ENCODE results near the gene NPFF.

Gene NPFF

GRCh38 chr12:53500142-53500775 is 7.0 kb downstream of the NPFF start:
- no peak for TF ChIP-seq CTCF (IDR thresholded peaks at IDR 0.05; ENCODE audit: borderline replicate concordance, insufficient read depth, low read depth, low read length)
- peak overlapping the region; percentile 55 for H3K4me3 ChIP-seq (ENCODE audit: low read depth, low read length)

- H3K4me3 ChIP-seq (ENCODE audit: low read depth, low read length), result peak within 1 kb of the TSS; percentile 55
- no peak for TF ChIP-seq CTCF (IDR thresholded peaks at IDR 0.05; ENCODE audit: borderline replicate concordance, insufficient read depth, low read depth, low read length)
Measured at GRCh38 chr12:53499266-53500141, 7.8 kb downstream of the NPFF start, which contains the start of gene MAP3K12. Gene MAP3K12, minus strand, starts transcription at chr12:53499458. Its CDS starts 12,067 bp downstream, at chr12:53487391.

- TF ChIP-seq CTCF (IDR thresholded peaks at IDR 0.05; ENCODE audit: borderline replicate concordance, insufficient read depth, low read depth, low read length), result no peak
- H3K4me3 ChIP-seq (ENCODE audit: low read depth, low read length), result no peak overlapping the region
Measured at GRCh38 chr12:53498235-53498630, 9.1 kb downstream of the NPFF start.

GRCh38 chr12:53497461-53497860 is 9.8 kb downstream of the NPFF start:
- TF ChIP-seq CTCF (IDR thresholded peaks at IDR 0.05; ENCODE audit: borderline replicate concordance, insufficient read depth, low read depth, low read length), result no peak
- no peak overlapping the region for H3K4me3 ChIP-seq (ENCODE audit: low read depth, low read length)

- TF ChIP-seq CTCF (IDR thresholded peaks at IDR 0.05; ENCODE audit: borderline replicate concordance, insufficient read depth, low read depth, low read length), result no peak
- H3K4me3 ChIP-seq (ENCODE audit: low read depth, low read length), result no peak overlapping the region
Measured at GRCh38 chr12:53496752-53497032, 10.6 kb downstream of the NPFF start.

- no peak overlapping the region for H3K4me3 ChIP-seq (ENCODE audit: low read depth, low read length)
Measured at GRCh38 chr12:53495903-53496751, 11.2 kb downstream of the NPFF start.

More at GRCh38 chr12:53495903-53496751, 11.2 kb downstream of the NPFF start:
- TF ChIP-seq CTCF (IDR thresholded peaks at IDR 0.05; ENCODE audit: borderline replicate concordance, insufficient read depth, low read depth, low read length), result no peak
